Measurements from ENCODE around the gene WDR27.
"Not testable (repeated sequence)": the region's sequence is repeated elsewhere in the genome, so short reads cannot be mapped to it uniquely, and the experiment has no call there.

The WDR27 gene

DNA sequence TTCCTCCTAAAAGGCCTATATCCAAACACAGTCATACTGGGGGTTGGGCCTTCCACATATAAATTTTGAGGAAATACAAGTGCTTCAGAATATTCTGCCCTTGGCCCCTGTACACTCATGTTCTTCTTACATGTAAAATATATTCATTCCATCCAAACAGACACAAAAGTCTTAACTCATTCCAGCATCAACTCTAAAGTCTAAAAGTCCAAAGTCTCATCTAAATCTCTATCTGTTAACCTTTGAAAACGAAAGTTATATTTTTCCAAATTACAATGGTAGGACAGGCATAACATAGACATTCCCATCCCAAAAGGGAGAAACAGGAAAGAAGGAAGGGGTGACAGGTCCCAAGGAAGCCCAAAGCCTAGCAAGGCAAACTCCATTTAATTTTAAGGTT is 232.8 kb downstream of the WDR27 start:
- no peak for TF ChIP-seq EZH2 (IDR thresholded peaks at IDR 0.05; ENCODE audit: borderline replicate concordance, low read length)
- TF ChIP-seq, protein P1, sequence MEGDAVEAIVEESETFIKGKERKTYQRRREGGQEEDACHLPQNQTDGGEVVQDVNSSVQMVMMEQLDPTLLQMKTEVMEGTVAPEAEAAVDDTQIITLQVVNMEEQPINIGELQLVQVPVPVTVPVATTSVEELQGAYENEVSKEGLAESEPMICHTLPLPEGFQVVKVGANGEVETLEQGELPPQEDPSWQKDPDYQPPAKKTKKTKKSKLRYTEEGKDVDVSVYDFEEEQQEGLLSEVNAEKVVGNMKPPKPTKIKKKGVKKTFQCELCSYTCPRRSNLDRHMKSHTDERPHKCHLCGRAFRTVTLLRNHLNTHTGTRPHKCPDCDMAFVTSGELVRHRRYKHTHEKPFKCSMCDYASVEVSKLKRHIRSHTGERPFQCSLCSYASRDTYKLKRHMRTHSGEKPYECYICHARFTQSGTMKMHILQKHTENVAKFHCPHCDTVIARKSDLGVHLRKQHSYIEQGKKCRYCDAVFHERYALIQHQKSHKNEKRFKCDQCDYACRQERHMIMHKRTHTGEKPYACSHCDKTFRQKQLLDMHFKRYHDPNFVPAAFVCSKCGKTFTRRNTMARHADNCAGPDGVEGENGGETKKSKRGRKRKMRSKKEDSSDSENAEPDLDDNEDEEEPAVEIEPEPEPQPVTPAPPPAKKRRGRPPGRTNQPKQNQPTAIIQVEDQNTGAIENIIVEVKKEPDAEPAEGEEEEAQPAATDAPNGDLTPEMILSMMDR (IDR thresholded peaks at IDR 0.05; ENCODE audit: low read length): no peak
- Histone ChIP-seq H3K27ac (ENCODE audit: low read depth, low read length, poor library complexity, severe bottlenecking) (no peak overlapping the region), H2AFZ (ENCODE audit: low read length) (no peak overlapping the region), H3K4me2 (ENCODE audit: low read length) (no peak overlapping the region), H3K9ac (ENCODE audit: low read length) (no peak overlapping the region), H3K9me3 (ENCODE audit: low read length) (peaks cover 3% of the 10 kb centered on the region; the same call in 1 of the 2 replicates), H3K27me3 (ENCODE audit: insufficient read depth, low read length) (no peaks in the 10 kb centered on the region), H3K4me1 (ENCODE audit: insufficient read depth, low read length, severe bottlenecking) (no peaks in the 10 kb centered on the region), H3K9me2 (ENCODE audit: low read depth, low read length) (no peaks in the 10 kb centered on the region), H3K4me3 (ENCODE audit: low read depth, low read length, poor library complexity, severe bottlenecking) (no peak overlapping the region), H3F3A (ENCODE audit: insufficient read depth, low read length) (no peaks in the 10 kb centered on the region), H4K20me1 (ENCODE audit: insufficient read depth, low read length) (no peaks in the 10 kb centered on the region), H3K79me2 (ENCODE audit: insufficient read depth, low read length) (no peaks in the 10 kb centered on the region), H3K36me3 (ENCODE audit: insufficient read depth, low read length) (no peaks in the 10 kb centered on the region)

DNA sequence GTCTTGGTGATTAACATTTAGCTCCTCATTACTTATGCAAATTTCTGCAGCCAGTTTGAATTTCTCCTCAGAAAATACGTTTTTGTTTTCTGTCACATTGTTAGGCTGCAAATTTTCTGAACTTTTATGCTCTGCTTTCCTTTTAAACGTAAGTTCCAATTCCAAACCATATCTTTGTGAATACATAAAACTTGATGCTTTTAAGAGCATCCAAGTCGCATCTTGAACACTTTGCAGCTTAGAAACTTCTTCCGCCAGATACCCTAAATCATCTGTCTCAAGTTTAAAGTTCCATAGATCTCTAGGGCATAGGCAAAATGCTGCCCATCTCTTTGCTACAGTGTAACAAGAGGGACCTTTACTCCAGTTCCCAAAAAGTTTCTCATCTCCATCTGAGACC is 234.1 kb downstream of the WDR27 start:
- not testable (repeated sequence) for H3K9me2 ChIP-seq (ENCODE audit: low read depth, low read length); H2AFZ ChIP-seq (ENCODE audit: low read length); H3K79me2 ChIP-seq (ENCODE audit: insufficient read depth, low read length); H3K4me2 ChIP-seq (ENCODE audit: low read length); H3K9ac ChIP-seq (ENCODE audit: low read length); H3K9me3 ChIP-seq (ENCODE audit: low read length); H3K27ac ChIP-seq (ENCODE audit: low read depth, low read length, poor library complexity, severe bottlenecking); H4K20me1 ChIP-seq (ENCODE audit: insufficient read depth, low read length); H3K4me3 ChIP-seq (ENCODE audit: low read depth, low read length, poor library complexity, severe bottlenecking); H3K27me3 ChIP-seq (ENCODE audit: insufficient read depth, low read length); H3F3A ChIP-seq (ENCODE audit: insufficient read depth, low read length); H3K4me1 ChIP-seq (ENCODE audit: insufficient read depth, low read length, severe bottlenecking); H3K36me3 ChIP-seq (ENCODE audit: insufficient read depth, low read length)

DNA sequence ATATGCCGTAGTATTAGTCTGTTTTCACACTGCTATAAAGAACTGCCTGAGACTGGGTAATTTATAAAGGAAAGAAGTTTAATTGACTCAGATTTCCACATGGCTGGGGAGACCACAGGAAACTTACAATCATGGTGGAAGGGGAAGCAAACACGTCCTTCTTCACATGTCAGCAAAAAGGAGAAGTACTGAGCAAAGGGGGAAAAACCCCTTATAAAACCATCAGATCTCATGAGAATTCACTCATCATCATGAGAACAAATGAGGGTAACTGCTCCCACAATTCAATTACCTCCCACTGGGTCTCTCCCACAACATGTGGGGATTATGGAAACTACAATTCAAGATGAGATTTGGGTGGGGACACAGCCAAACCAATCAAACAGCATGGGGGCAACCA is 235.6 kb downstream of the WDR27 start:
- H3K79me2 ChIP-seq (ENCODE audit: insufficient read depth, low read length); H4K20me1 ChIP-seq (ENCODE audit: insufficient read depth, low read length); H3K4me1 ChIP-seq (ENCODE audit: insufficient read depth, low read length, severe bottlenecking); H3K9me2 ChIP-seq (ENCODE audit: low read depth, low read length); H3K4me2 ChIP-seq (ENCODE audit: low read length); H3F3A ChIP-seq (ENCODE audit: insufficient read depth, low read length); H3K4me3 ChIP-seq (ENCODE audit: low read depth, low read length, poor library complexity, severe bottlenecking); H3K36me3 ChIP-seq (ENCODE audit: insufficient read depth, low read length); H2AFZ ChIP-seq (ENCODE audit: low read length); H3K9ac ChIP-seq (ENCODE audit: low read length); H3K27ac ChIP-seq (ENCODE audit: low read depth, low read length, poor library complexity, severe bottlenecking); H3K27me3 ChIP-seq (ENCODE audit: insufficient read depth, low read length); H3K9me3 ChIP-seq (ENCODE audit: low read length): not testable (repeated sequence)

DNA sequence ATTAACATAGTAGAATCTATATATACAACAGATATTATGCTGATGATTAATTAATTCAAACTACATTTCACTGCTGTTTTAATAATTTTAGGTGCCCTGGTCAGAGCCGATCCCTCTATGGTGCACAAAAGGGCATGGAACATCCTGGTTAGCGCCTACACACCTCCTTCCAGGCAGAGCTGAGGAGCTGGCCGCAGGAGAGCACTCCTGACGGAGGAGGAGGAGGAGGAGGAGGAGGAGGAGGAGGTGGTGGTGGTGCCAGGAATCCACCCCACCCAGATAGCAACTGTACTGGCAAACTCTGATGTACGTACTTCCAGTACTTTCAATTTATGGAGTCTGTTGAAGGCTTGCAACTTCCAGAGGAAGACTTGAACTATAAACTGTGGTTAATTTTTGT is 244.1 kb downstream of the WDR27 start:
- Histone ChIP-seq H3K79me2 (ENCODE audit: insufficient read depth, low read length) (no peaks in the 10 kb centered on the region), H3F3A (ENCODE audit: insufficient read depth, low read length) (no peaks in the 10 kb centered on the region), H4K20me1 (ENCODE audit: insufficient read depth, low read length) (no peaks in the 10 kb centered on the region), H3K27ac (ENCODE audit: low read depth, low read length, poor library complexity, severe bottlenecking) (no peak overlapping the region), H3K36me3 (ENCODE audit: insufficient read depth, low read length) (no peaks in the 10 kb centered on the region; the same call in 1 of the 2 replicates), H3K27me3 (ENCODE audit: insufficient read depth, low read length) (no peaks in the 10 kb centered on the region), H3K4me3 (ENCODE audit: low read depth, low read length, poor library complexity, severe bottlenecking) (no peak overlapping the region), H3K4me1 (ENCODE audit: insufficient read depth, low read length, severe bottlenecking) (no peaks in the 10 kb centered on the region), H3K9ac (ENCODE audit: low read length) (no peak overlapping the region), H2AFZ (ENCODE audit: low read length) (no peak overlapping the region), H3K4me2 (ENCODE audit: low read length) (no peak overlapping the region), H3K9me3 (ENCODE audit: low read length) (no peaks in the 10 kb centered on the region), H3K9me2 (ENCODE audit: low read depth, low read length) (no peaks in the 10 kb centered on the region)
- TF ChIP-seq, protein P1 (IDR thresholded peaks at IDR 0.05; ENCODE audit: low read length): no peak
- no peak for TF ChIP-seq EZH2 (IDR thresholded peaks at IDR 0.05; ENCODE audit: borderline replicate concordance, low read length)
